H1 (cell line): ENCODE measurements around the gene GMPPA. TPM values are rescaled to one million over a fixed set of nuclear protein-coding genes. Genes with fewer than 3 reads are reported as not detected.

ENCODE experiments used
- CTCF ChIA-PET: fragments of 300-600 bp; sonication (Branson Sonifier 250); formaldehyde crosslinking; loops from one replicate; lab custom pipeline; 2021; ENCODE audit not compliant: partially characterized antibody; lab: Charles Lee
- POLR2A ChIA-PET: fragments of 300-600 bp; sonication (Branson Sonifier 250); formaldehyde crosslinking; loops from one replicate; lab custom pipeline; 2021; ENCODE audit warnings: inconsistent platforms; ENCODE audit not compliant: partially characterized antibody; lab: Charles Lee
- DNase-seq, 2 experiments: peaks; one replicate each; pipeline versions ENCODE4 v3.0.0 to v3.0.0-alpha.2; 2010 to 2022; ENCODE audit warnings: low spot score in 2 of 2, low read depth in 1 of 2, mixed read lengths in 1 of 2
- FAIRE-seq: peaks from 2 replicates; lab custom pipeline; 2011; peaks lifted over from hg19 to GRCh38; lab: Jason Lieb, UNC
- H2AFZ ChIP-seq: 2 replicates; pipeline ENCODE4 v1.8.1; 2012; ENCODE audit warnings: low read length, inconsistent platforms
- H2AK5ac ChIP-seq: 2 replicates; pipeline ENCODE4 v1.6.1; 2013; ENCODE audit warnings: low read depth, low read length
- H2BK120ac ChIP-seq: replicated peaks from 2 replicates; pipeline ENCODE3; 2013; ENCODE audit warnings: low read depth, low read length, inconsistent platforms
- H2BK12ac ChIP-seq: 2 replicates; pipeline ENCODE4 v1.6.1; 2013; ENCODE audit warnings: low read depth, low read length
- H2BK15ac ChIP-seq: 2 replicates; pipeline ENCODE4 v1.6.1; 2013; ENCODE audit warnings: low read length
- H2BK20ac ChIP-seq: 2 replicates; pipeline ENCODE4 v1.6.1; 2013; ENCODE audit warnings: low read length
- H2BK5ac ChIP-seq: 2 replicates; pipeline ENCODE4 v1.6.1; 2013; ENCODE audit warnings: low read depth, low read length
- H3K14ac ChIP-seq: 2 replicates; pipeline ENCODE4 v1.6.1; 2013; ENCODE audit warnings: inconsistent platforms; ENCODE audit not compliant: insufficient read length
- H3K18ac ChIP-seq: 2 replicates; pipeline ENCODE4 v1.6.1; 2013; ENCODE audit warnings: low read length; ENCODE audit errors: extremely low read depth
- H3K23ac ChIP-seq: 2 replicates; pipeline ENCODE4 v1.6.1; 2013; ENCODE audit warnings: inconsistent platforms; ENCODE audit not compliant: insufficient read length
- H3K23me2 ChIP-seq: 2 replicates; pipeline ENCODE4 v1.6.1; 2013; ENCODE audit warnings: low read depth, low read length
- H3K27ac ChIP-seq: 2 replicates; pipeline ENCODE4 v1.6.1; 2011; ENCODE audit warnings: low read depth, low read length, inconsistent platforms
- H3K27me3 ChIP-seq, 4 experiments: replicated peaks in 1 of 4; 1 replicate in 1 of 4; 2 replicates in 3 of 4; pipeline versions ENCODE4 v1.6.1 to v1.8.1; 2011 to 2013; ENCODE audit warnings: low read length in 3 of 4, mild to moderate bottlenecking in 3 of 4, inconsistent platforms in 2 of 4, mixed read lengths in 2 of 4, moderate library complexity in 1 of 4; ENCODE audit not compliant: control insufficient read depth in 3 of 4, insufficient read depth in 3 of 4; ENCODE audit errors: extremely low read depth in 1 of 4
- H3K36me3 ChIP-seq, 4 experiments: 2 replicates each; pipeline versions ENCODE4 v1.6.1 to v1.8.1; 2011 to 2013; ENCODE audit warnings: mild to moderate bottlenecking in 4 of 4, low read length in 3 of 4, moderate library complexity in 2 of 4, control low read depth in 1 of 4, inconsistent platforms in 1 of 4; ENCODE audit not compliant: insufficient read depth in 4 of 4, control insufficient read depth in 2 of 4
- H3K4ac ChIP-seq: replicated peaks from 2 replicates; pipeline ENCODE3; 2013; ENCODE audit warnings: low read length, low read depth, mixed read lengths, inconsistent platforms; ENCODE audit not compliant: insufficient read length
- H3K4me1 ChIP-seq, 4 experiments: replicated peaks in 1 of 4; 1 replicate in 1 of 4; 2 replicates in 3 of 4; pipeline versions ENCODE4 v1.6.1 to v1.8.1; 2011 to 2013; ENCODE audit warnings: low read length in 3 of 4, inconsistent platforms in 2 of 4, mixed read lengths in 1 of 4; ENCODE audit not compliant: insufficient read depth in 4 of 4, control insufficient read depth in 3 of 4
- H3K4me2 ChIP-seq, 2 experiments: 2 replicates each; pipeline versions ENCODE4 v1.6.1 to v1.8.1; 2011 to 2013; ENCODE audit warnings: low read depth in 2 of 2, low read length in 2 of 2, control low read depth in 1 of 2, inconsistent platforms in 1 of 2, mild to moderate bottlenecking in 1 of 2; ENCODE audit not compliant: insufficient read depth in 1 of 2
- H3K4me3 ChIP-seq, 4 experiments: fragments of 200-600, 300-600 bp in 1 of 4; sonication (generic), shearing (Covaris generic), sonication (Bioruptor Twin) in 1 of 4; 2 replicates each; pipeline versions ENCODE4 v1.5.1 to v1.8.1; 2011 to 2016; ENCODE audit warnings: low read length in 4 of 4, low read depth in 3 of 4, control low read depth in 2 of 4, inconsistent platforms in 2 of 4, mild to moderate bottlenecking in 2 of 4, mixed read lengths in 1 of 4, moderate library complexity in 1 of 4; ENCODE audit not compliant: insufficient read depth in 2 of 4; ENCODE audit errors: extremely low read depth in 1 of 4
- H3K56ac ChIP-seq: replicated peaks from 2 replicates; pipeline ENCODE3; 2013; ENCODE audit warnings: low read depth, mild to moderate bottlenecking, mixed read lengths, low read length, inconsistent platforms; ENCODE audit not compliant: insufficient read length
- H3K79me1 ChIP-seq: 2 replicates; pipeline ENCODE4 v1.6.1; 2013; ENCODE audit warnings: low read depth, low read length, control low read depth
- H3K79me2 ChIP-seq, 2 experiments: 2 replicates each; pipeline versions ENCODE4 v1.6.1 to v1.8.1; 2012 to 2013; ENCODE audit warnings: low read length in 2 of 2, mild to moderate bottlenecking in 2 of 2, inconsistent platforms in 1 of 2; ENCODE audit not compliant: insufficient read depth in 2 of 2, control insufficient read depth in 1 of 2
- H3K9ac ChIP-seq, 4 experiments: replicated peaks in 1 of 4; 1 replicate in 1 of 4; 2 replicates in 3 of 4; pipeline versions ENCODE4 v1.6.1 to v1.8.1; 2011 to 2013; ENCODE audit warnings: low read depth in 3 of 4, low read length in 3 of 4, control low read depth in 2 of 4, mild to moderate bottlenecking in 2 of 4, moderate library complexity in 2 of 4, inconsistent platforms in 1 of 4; ENCODE audit errors: extremely low read depth in 1 of 4
- H3K9me3 ChIP-seq, 2 experiments: 2 replicates each; pipeline versions ENCODE4 v1.6.1 to v1.8.1; 2012 to 2013; ENCODE audit warnings: mild to moderate bottlenecking in 2 of 2, moderate library complexity in 2 of 2, control low read depth in 1 of 2, inconsistent platforms in 1 of 2, low read depth in 1 of 2, low read length in 1 of 2, mixed read lengths in 1 of 2; ENCODE audit not compliant: insufficient read depth in 2 of 2
- H4K20me1 ChIP-seq, 2 experiments: replicated peaks in 1 of 2; 2 replicates each; pipeline versions ENCODE3 to v1.8.1; 2011 to 2013; ENCODE audit warnings: inconsistent platforms in 2 of 2, low read length in 2 of 2, mild to moderate bottlenecking in 1 of 2; ENCODE audit not compliant: insufficient read depth in 2 of 2, control insufficient read depth in 1 of 2
- H4K5ac ChIP-seq: 2 replicates; pipeline ENCODE4 v1.6.1; 2013; ENCODE audit warnings: low read length, low read depth, mixed read lengths, inconsistent platforms; ENCODE audit not compliant: insufficient read length
- H4K8ac ChIP-seq: 2 replicates; pipeline ENCODE4 v1.8.0; 2013; ENCODE audit warnings: mild to moderate bottlenecking, moderate library complexity, low read length, inconsistent platforms; ENCODE audit not compliant: insufficient read depth; ENCODE audit errors: extremely low read depth
- H4K91ac ChIP-seq: replicated peaks from 2 replicates; pipeline ENCODE3; 2013; ENCODE audit warnings: low read length, mixed read lengths, inconsistent platforms; ENCODE audit not compliant: insufficient read length
- BCL11A ChIP-seq, 2 experiments: IDR thresholded peaks; one replicate each; pipeline ENCODE4 v1.6.1; 2011; ENCODE audit warnings: low read depth in 2 of 2, low read length in 2 of 2, mild to moderate bottlenecking in 2 of 2
- CBX5 ChIP-seq: fragments of 300-800, 300-1000 bp; sonication (generic); IDR thresholded peaks from 2 replicates; pipeline ENCODE4 v1.7.1; 2016; ENCODE audit warnings: antibody characterized with exemption, low read length, low read depth
- WGBS, 2 experiments: shearing (Covaris generic) in 1 of 2; methylation state at CpG; one replicate each; pipeline versions ENCODE4 v1.1.6 to v1.1.7; 2013 to 2015; ENCODE audit warnings: low lambda C conversion rate in 2 of 2, mixed read lengths in 2 of 2, inconsistent platforms in 1 of 2, low coverage in 1 of 2, missing lambda C conversion rate in 1 of 2; ENCODE audit not compliant: insufficient replicate concordance in 2 of 2, insufficient coverage in 1 of 2, insufficient read length in 1 of 2; ENCODE audit errors: extremely low coverage in 1 of 2, missing lambda C conversion rate in 1 of 2; 5-methylcytosine and 5-hydroxymethylcytosine counted together
- polyA plus RNA-seq, 7 experiments: library from polyadenylated mRNA; depleted of rRNA in 3 of 7; stranded (reverse) in 5 of 7; unstranded in 2 of 7; fragments of >200 nt in 5 of 7; fragments of 200-250 nt in 2 of 7; gene quantifications; 1 replicate in 5 of 7; 2 replicates in 1 of 7; 4 replicates in 1 of 7; pipeline versions ENCODE4 v1.2.1 to v1.2.3, GENCODE V29; 2011 to 2013; ENCODE audit warnings: missing spikeins in 2 of 7, mixed read lengths in 2 of 7
- total RNA-seq: library from RNA; stranded (reverse); fragmentation: NEBNext Ultra II Directional; extraction: Animal tissue kit (Norgen Biotek cat#: 25700); gene quantifications from 2 replicates; pipeline ENCODE4 v1.2.1, GENCODE V29; 2021

The GMPPA gene
- total and polyA plus RNA-seq, 2 of the 8 experiments (the other 6 are each of a cell fraction or from before 2014, with no cell fraction given) = 34.3 to 98.8 TPM

DNA sequence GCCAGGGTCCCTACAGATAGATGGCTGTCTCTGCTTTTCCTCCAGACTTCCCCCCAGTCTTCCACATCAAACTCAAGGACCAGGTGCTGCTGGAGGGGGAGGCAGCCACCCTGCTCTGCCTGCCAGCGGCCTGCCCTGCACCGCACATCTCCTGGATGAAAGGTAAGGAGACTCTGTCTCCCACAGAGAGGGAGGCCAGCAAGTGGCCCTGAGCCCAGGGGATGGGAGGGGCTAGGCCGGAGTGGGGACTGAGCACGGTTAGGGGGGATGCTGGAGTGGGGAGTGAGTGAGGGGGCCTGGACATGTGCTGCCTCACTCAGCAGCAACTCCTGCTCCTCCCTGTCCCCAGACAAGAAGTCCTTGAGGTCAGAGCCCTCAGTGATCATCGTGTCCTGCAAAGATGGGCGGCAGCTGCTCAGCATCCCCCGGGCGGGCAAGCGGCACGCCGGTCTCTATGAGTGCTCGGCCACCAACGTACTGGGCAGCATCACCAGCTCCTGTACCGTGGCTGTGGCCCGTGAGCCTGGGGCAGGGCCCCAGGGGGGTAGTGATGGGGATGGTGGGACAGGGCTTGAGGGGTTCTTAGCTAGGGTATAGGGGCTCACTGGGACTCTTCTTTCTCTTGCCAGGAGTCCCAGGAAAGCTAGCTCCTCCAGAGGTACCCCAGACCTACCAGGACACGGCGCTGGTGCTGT lies 10.4 kb upstream of the GMPPA start:
- H2BK5ac ChIP-seq = no peak overlapping the region
- H3K9ac ChIP-seq = no peak overlapping the region
- no peak overlapping the region for H4K8ac ChIP-seq
- H2BK120ac ChIP-seq = no peak overlapping the region
- peaks cover 6 to 42% (median 28%) of the 10 kb centered on the region in 4 experiments for H3K4me1 ChIP-seq
- H3K79me2 ChIP-seq = no peaks in the 10 kb centered on the region
- no peak overlapping the region for H3K4me3 ChIP-seq
- no peak overlapping the region for H3K18ac ChIP-seq
- no peaks in the 10 kb centered on the region for H4K20me1 ChIP-seq
- 0 out of 2 replicates have a peak overlapping the region, but pooled peaks have one; percentile 29 for H2BK15ac ChIP-seq
- H4K5ac ChIP-seq = no peak overlapping the region
- no peak overlapping the region for H3K23ac ChIP-seq
- H3K56ac ChIP-seq = no peak overlapping the region
- H3K9me3 ChIP-seq = no peaks in the 10 kb centered on the region
- H3K27me3 ChIP-seq = peaks cover 20 to 38% (median 32%) of the 10 kb centered on the region in 4 experiments
- TF ChIP-seq BCL11A (IDR thresholded peaks at IDR 0.05; ENCODE audit: low read depth in 2 of 2, low read length in 2 of 2) (no peak), CBX5 (no peak)
- H3K27ac ChIP-seq = no peak overlapping the region
- POLR2A ChIA-PET = interaction anchor here (0.9 to 19.9 kb wide), 6 partner anchors 9 to 41 kb away, joined by 3 to 216 read pairs (median 4); partner anchors contain the start of gene ASIC4
- no peak overlapping the region for H3K14ac ChIP-seq
- H3K4me2 ChIP-seq = no peak overlapping the region
- H3K4ac ChIP-seq = peak overlapping the region; percentile 48
- WGBS, 2 experiments = 86% methylated on average over 16 of the region's 17 CpGs; no CpG with 5 or more reads in 1 of the 2 experiments
- peak overlapping the region; percentile 60; the same call in 1 of the 2 replicates for H2AK5ac ChIP-seq
- no peaks in the 10 kb centered on the region for H3K79me1 ChIP-seq
- no peaks in the 10 kb centered on the region; a peak in 1 of 8 replicates for H3K36me3 ChIP-seq
- no peak overlapping the region; the same call in 1 of the 2 replicates for H2BK12ac ChIP-seq
- peaks cover 8% of the 10 kb centered on the region; the same call in 1 of the 2 replicates for H3K23me2 ChIP-seq
- DNase-seq (no peak), FAIRE-seq (no peak)
- CTCF ChIA-PET = interaction anchor here (8.0 to 113.1 kb wide), 3 partner anchors 1 to 86 kb away, joined by 74 to 7248 read pairs (median 7248); partner anchors contain the start of genes ASIC4, CHPF, DES and GMPPA
- no peak overlapping the region for H4K91ac ChIP-seq
- H2BK20ac ChIP-seq = no peak overlapping the region
- H2AFZ ChIP-seq = no peak overlapping the region
